HL-60 (cell line): ENCODE data around the gene FCN1.
"Not testable (repeated sequence)": the region's sequence is repeated elsewhere in the genome, so short reads cannot be mapped to it uniquely, and the experiment has no call there.

Experiments used
- DNase-seq, 2 experiments: peaks; one replicate each; pipeline ENCODE4 v3.0.0-alpha.2; 2010 to 2020; ENCODE audit warnings: low read depth in 1 of 2, low spot score in 1 of 2
- H3K27ac ChIP-seq: fragments of 250-450 bp; sonication (Bioruptor Pico); replicated peaks from 2 replicates; pipeline ENCODE4 v1.5.1; 2020; ENCODE audit warnings: mild to moderate bottlenecking, moderate library complexity
- H3K27me3 ChIP-seq: fragments of 250-450 bp; sonication (Bioruptor Pico); 2 replicates; pipeline ENCODE4 v1.5.1; 2021; ENCODE audit warnings: mild to moderate bottlenecking, moderate library complexity; ENCODE audit not compliant: insufficient read depth, poor library complexity, severe bottlenecking
- H3K4me3 ChIP-seq: replicated peaks from 2 replicates; pipeline ENCODE4 v1.5.1; 2011; ENCODE audit warnings: mild to moderate bottlenecking, control low read depth, low read length; ENCODE audit not compliant: insufficient read depth
- GABPA ChIP-seq: IDR thresholded peaks from 2 replicates; pipeline ENCODE4 v1.6.1; 2012; ENCODE audit warnings: low read depth
- POLR2AphosphoS5 ChIP-seq: IDR thresholded peaks from 2 replicates; pipeline ENCODE4 v1.6.1; 2012; ENCODE audit warnings: low read depth
- REST ChIP-seq: IDR thresholded peaks from 2 replicates; pipeline ENCODE4 v1.6.1; 2012; ENCODE audit warnings: low read depth; ENCODE audit not compliant: insufficient replicate concordance
- SPI1 ChIP-seq: IDR thresholded peaks from 2 replicates; pipeline ENCODE4 v1.6.1; 2012; ENCODE audit warnings: low read depth, mild to moderate bottlenecking, borderline replicate concordance
- TF ChIP-seq, protein P1 (sequence below): IDR thresholded peaks from one replicate; pipeline ENCODE4 v1.5.1; 2011; ENCODE audit warnings: low read length, control low read depth, inconsistent platforms; ENCODE audit not compliant: insufficient read depth

Gene FCN1

GRCh38 chr9:134858051-134858841 is 59.5 kb downstream of the FCN1 start:
- no peak overlapping the region for H3K4me3 ChIP-seq
- no peak overlapping the region for H3K27ac ChIP-seq
- H3K27me3 ChIP-seq = no peaks in the 10 kb centered on the region
- TF ChIP-seq, protein P1, sequence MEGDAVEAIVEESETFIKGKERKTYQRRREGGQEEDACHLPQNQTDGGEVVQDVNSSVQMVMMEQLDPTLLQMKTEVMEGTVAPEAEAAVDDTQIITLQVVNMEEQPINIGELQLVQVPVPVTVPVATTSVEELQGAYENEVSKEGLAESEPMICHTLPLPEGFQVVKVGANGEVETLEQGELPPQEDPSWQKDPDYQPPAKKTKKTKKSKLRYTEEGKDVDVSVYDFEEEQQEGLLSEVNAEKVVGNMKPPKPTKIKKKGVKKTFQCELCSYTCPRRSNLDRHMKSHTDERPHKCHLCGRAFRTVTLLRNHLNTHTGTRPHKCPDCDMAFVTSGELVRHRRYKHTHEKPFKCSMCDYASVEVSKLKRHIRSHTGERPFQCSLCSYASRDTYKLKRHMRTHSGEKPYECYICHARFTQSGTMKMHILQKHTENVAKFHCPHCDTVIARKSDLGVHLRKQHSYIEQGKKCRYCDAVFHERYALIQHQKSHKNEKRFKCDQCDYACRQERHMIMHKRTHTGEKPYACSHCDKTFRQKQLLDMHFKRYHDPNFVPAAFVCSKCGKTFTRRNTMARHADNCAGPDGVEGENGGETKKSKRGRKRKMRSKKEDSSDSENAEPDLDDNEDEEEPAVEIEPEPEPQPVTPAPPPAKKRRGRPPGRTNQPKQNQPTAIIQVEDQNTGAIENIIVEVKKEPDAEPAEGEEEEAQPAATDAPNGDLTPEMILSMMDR = no peak
- no peak for TF ChIP-seq REST
- DNase-seq = no peak

GRCh38 chr9:134857451-134857850 is 60.3 kb downstream of the FCN1 start:
- not testable (repeated sequence) for H3K27me3 ChIP-seq, H3K27ac ChIP-seq, DNase-seq, H3K4me3 ChIP-seq

GRCh38 chr9:134855900-134856377 is 61.8 kb downstream of the FCN1 start:
- no peak overlapping the region for H3K27ac ChIP-seq
- no peak for DNase-seq
- no peaks in the 10 kb centered on the region for H3K27me3 ChIP-seq
- no peak for TF ChIP-seq REST
- no peak for TF ChIP-seq SPI1
- TF ChIP-seq, protein P1 = no peak
- no peak for TF ChIP-seq GABPA
- no peak for TF ChIP-seq POLR2AphosphoS5
- no peak overlapping the region for H3K4me3 ChIP-seq
